GM21723 (cell line): ENCODE results near the gene IGFBP2.

Source experiments
- ATAC-seq: cut with Tn5 transposase; IDR thresholded peaks from one replicate; pipeline ENCODE4 v1.9.1; 2021; ENCODE audit warnings: mild to moderate bottlenecking, moderate library complexity; ENCODE audit not compliant: unreplicated experiment

IGFBP2 gene

DNA sequence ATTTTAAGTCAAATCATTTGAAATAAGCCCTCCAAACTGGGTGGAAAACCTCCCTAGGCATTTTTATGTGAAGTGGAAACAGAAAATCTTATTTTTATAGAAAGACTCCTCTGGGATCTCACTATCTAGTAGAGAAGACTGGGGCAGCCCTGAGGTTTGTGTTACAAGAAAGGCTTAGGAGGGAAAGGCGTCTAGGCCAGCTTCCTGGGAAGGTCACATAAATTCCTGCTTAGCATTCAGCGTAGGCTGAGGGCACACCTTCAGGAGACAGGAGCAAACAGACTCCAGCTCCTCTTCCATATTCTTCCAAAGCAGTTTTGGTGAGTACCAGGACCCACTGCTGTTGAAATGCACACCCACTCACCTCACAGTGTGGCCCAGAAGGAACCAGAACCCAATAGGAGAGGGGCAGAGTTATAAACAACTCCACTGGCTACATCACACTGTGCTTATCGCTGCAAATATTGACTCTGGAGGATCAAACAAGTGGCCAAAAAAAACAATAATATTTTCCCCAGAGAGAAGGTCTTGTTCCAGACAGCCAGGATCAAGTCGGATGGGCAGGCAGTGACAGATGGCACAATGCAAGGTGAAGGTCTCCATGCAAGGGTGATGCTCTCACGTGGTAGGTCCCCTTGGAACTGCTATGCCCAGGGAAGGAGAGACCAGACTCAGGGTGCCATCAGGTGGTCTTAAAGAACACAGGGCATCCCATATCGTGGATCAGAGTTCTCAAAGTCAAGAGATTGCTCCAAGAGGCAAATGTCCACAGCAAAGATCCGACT lies 17.7 kb upstream of the IGFBP2 start:
- ATAC-seq: no peak

DNA sequence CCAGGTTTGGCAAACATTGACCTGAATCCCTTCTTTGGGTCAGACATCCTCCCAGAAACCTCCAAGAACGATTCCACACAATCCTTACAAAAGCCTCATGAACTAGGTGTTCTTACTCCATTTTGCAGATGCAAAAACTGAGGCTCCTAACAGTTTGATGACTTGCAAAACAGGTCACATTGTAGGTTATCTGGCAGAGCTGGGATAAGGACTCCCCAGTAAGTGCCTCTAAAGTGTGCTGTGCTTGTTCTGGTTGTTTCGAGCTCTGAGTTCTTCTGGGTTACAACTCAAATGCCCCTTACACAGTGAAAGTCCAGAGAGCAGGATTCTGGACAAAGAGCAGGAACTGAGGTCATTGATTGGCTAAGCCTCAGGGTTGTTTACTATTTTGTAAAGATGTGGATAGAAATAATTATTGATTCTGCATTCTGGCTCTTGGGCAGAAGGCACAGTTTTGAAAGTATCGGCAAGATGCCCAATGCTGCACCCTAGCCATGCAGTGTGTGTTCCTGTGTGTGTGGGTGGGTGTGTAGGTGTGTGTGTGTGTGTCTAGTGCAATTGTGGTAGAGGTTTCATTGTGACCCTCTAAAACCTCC lies 17.0 kb upstream of the IGFBP2 start:
- ATAC-seq: no peak

DNA sequence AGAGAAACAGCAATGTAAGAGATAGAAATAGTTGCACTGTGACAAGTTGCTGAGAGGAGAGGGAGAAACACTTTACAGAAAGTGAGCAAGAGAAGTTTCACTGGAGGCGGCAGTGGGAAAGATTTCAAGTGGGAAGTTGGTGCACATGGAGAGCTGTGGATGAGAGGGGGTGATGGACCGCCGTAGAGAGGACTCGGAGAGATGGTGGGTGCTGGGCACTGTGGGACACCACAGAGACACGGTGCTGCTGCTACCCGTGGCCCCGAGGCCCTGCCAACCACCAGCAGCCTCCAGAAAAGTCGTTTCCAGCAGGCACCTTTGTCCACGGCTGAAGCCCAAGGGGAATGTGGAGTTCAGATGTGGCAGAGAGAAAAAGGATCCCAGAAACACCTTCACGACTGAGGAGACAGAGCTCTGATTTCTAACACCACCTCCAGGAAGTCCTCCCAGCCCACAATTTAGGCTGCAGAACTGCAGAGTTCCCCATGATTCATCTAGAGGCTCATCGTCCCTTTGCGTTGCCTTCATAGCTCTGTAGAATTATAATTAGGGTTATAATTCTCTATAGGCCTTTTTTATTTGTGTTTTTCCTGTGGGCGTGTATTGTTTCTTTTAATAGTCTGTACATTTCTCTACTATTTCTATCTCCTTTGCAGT lies 15.9 kb upstream of the IGFBP2 start:
- ATAC-seq: no peak

DNA sequence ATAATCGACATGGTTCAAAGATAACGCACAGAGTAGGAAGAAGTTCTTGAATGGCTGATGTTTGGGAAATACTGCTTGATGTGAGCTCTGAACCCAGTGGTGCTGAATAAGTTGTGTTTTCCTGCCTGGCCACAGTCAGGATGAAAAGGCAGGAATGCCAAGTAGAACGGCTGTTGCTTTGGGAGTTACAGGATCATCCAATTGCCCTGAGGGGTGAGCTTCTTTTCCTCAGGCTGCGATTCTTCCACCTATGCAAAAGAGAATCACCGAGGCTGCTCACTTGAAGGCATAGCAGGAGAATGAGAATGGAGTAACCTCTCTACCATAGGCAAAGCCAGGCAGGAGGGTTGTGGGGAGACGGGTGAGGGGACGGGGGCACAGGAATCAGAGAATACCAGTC lies 14.4 kb upstream of the IGFBP2 start:
- no peak for ATAC-seq

DNA sequence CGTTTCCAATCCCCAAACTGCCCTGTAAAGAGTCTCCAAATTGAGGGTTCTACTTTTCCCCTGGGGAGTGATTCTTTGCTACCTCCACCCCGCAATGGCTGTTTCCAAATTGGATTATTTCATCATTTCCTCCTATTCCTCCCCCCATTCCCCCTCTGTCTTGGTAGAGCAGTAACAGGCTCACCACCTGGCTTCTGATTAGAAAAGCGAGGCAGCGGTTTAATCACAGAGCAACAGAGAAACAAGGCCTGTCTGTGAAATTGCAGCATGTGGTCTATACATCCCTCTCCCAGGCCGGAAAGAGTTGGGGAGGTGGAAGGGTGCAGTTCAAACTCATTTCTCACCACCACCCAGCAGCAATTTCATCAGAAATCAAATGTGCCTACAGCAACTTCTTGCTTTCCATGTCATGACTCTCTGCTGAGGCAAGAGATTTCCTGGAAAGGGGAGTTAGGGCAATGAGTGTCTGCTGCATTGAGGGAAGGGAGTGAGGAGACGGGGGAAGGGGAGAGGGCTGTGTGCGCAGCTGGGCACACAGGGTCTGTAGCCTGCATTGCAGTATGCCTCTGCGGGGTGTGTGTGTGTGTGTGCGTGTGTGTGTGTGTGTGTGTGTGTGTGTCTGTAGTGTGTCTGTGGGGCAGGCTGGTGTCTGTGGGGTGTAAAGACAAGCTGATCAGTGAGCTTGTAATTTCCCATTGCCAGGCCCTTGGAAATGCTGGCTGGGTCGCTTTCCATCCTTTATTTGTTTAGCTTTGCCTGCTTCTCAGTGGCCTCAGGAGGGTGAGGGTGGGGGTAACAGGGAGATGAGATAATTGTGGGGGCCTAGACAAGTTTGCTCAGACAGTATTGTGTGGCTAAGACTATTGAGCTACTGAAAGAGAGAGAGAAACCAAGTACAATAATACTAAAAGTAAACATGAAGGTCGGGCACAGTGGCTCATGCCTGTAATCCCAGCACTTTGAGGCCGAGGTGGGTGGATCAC lies 13.5 kb upstream of the IGFBP2 start:
- no peak for ATAC-seq

DNA sequence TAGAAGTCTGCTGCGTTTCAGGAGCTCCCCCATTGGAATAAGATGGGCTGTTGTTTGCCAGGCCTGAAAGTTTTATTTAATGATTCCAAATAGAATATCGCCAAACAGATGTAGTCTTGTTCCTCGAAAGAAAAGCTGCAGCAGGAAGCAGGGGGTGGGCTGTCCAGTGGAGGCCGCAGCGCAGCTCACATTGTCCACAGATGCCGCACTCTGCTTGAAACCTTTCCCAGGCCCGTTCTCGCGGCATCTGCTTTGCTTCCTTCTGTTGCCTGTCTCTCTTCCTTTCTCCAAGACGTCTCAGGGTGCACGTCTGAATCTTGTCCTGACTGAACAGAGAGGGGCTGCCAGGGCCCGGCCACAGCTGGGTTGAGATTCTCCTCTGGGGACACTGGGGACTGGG lies 12.4 kb upstream of the IGFBP2 start:
- ATAC-seq: no peak

DNA sequence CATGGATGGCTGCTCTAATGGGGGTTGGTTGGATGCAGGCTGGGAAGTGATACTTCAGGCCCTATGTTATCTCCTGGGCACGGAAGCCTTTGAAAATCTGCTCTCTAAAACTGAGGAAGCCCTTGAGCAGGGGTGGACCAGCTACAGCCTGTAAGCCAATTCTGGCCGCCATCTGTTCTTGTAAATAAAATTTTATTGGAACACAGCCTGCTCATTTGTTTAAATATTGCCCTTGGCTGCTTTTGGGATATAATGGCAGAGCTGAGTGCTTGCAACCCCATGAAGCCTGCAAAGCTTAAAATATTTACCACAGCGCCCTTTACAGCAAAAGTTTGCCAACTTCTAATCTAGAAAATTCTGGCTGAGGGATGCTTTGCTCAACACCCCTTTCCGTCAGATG lies 11.9 kb upstream of the IGFBP2 start:
- no peak for ATAC-seq

DNA sequence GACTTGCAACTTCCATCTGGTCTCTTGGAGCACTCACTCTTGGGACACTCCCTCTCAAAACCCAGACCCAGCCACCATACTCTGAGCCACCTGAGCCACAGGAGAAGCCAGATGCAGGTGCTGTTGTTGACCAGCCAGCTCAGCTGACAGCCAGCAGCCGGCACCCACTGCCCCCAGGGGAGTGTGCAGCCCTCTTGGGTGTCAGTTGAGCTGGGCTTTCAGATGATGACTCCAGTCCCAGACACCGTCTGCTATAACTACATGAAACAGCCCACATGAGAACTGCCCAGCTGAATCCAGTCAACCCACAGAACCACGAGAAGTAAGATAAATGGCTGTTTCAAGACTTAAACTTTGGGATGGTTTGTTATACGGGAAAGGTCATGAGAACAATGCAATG lies 10.7 kb upstream of the IGFBP2 start:
- no peak for ATAC-seq

DNA sequence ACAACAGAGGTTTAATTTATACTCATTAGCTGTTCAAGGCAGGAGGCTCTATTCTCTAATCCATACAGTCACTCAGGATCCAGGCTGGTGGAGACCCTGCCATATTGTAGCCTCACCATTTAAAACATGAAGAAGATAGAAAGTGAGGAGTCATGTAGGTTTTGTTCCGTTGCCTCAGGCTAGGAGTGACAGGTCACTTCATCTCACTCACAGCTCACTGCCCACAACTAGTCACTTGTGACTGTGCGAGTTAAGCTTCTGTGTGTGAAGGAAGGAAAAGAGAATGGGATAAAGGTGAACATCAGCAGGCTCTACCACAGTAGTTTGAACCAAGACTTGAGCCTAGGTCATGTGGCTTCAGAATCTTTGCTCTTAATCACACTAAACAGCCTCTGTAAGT lies 9.0 kb upstream of the IGFBP2 start:
- ATAC-seq: no peak

DNA sequence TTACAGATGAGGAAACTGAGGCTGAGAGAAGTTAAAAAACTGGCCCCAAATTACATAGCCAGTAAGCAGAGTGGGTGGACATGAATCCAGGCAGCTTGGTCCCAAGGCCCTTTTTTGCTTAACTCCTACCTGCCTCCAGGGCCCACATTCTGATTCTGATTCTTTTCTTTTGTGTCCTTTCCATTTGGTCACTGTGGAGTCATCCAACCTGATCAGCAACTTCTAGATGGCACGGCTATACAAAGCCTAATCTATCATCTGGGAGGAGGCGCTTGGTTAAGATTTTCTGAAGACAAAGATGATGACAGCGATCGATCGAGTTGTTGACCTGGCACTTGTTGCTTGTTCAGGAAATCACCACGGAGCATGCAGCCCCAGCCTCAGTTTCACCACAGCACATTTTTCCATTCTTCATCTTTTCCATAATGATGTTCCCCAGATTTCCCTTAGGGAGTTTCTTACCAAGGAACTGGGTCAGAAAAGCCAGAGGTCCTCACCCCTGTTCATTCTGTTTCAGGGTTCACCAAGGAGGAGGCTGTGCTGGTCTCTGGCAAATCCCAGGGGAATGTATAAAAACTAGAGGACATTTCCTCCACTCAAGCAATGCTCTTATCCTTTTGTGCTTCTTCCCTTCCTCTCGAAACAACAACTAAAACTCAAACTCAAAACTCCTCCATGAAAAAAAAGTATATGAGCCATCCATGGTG lies 6.9 kb upstream of the IGFBP2 start:
- ATAC-seq: no peak

DNA sequence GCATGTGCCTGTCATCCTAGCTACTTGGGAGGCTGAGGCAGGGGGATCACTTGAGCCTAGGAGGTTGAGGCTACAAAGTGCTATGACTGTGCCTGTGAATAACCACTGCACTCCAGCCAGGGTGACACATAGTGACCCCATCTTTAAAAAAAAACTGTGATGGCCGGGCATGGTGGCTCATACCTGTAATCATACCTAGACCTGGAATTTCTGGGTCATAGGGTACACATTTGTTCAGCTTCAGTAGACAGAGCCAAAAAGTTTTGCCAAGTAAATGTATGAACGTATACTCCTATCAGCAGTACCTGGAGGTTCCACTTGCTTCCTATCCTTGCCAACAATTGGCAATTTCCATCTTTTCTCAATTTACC lies 6.4 kb upstream of the IGFBP2 start:
- ATAC-seq: no peak

DNA sequence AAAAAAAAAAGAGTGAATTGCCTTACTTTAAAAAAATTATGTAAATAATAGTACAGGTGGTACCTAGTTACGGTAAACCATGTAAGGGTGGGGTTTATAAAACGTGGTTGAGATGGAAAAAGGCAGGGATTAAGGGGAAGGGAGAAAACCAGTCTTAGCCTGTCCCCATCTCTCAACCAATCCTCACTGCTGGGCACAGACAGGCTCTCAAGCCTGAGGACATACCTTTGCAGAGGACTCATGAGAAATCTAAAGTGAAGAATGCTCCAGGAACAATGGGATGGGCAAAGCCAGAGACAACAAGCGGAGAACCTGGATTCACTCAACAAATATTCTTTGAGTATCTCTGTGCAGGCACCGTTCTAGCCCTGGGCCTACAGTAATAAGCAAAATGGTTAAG lies 3.4 kb upstream of the IGFBP2 start:
- ATAC-seq: no peak

DNA sequence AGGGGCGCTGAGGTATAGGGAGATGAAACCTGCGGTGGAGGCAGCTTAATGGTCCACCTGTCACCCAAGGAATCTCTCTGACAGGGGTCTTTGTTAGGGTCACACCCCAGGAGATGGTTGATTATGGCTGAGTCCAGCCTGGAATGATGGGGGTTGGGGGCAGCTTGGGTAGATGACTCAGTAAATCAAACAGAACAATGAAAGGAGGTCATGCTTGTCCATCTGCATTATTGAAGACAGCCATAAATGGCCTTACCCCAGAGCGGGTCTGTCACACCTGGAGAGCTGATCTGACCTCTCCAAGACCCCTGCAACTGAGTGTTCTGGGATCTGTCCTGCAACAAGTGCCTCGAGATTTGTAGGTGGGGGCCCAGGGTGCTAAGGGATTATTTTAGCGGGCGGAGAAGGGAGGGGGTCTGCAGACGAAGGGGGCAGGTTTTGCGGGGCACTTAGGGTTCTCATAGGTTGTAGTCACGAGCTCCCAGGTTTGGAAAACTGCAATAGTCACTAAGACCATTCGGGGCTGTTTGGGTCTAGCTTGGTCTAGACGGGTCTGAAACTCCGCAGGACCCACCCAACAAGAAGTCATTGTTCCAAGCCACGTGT lies 771 bp upstream of the IGFBP2 start:
- ATAC-seq: no peak

DNA sequence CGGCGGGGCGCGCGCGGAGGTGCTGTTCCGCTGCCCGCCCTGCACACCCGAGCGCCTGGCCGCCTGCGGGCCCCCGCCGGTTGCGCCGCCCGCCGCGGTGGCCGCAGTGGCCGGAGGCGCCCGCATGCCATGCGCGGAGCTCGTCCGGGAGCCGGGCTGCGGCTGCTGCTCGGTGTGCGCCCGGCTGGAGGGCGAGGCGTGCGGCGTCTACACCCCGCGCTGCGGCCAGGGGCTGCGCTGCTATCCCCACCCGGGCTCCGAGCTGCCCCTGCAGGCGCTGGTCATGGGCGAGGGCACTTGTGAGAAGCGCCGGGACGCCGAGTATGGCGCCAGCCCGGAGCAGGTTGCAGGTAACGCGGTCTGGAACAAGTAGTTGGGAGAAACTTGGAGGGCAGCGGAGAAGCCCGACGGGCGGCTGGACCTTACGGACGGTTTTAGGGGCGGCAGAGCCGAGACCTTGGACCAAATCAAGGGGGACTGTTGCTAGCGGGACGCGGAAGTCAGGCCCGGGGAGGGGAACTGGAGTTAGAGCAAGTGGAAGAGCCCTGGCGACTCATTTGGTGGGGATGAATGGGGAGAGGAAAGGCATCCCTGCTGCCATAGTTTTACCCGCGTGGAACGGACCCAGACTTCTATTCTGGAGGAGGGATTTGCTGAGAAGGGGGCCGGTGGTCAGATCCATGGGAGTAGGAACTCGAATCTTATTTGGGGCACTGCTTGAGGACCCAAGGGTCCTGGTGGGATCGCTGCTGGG lies 573 bp downstream of the IGFBP2 start:
- ATAC-seq: peak; percentile 30

DNA sequence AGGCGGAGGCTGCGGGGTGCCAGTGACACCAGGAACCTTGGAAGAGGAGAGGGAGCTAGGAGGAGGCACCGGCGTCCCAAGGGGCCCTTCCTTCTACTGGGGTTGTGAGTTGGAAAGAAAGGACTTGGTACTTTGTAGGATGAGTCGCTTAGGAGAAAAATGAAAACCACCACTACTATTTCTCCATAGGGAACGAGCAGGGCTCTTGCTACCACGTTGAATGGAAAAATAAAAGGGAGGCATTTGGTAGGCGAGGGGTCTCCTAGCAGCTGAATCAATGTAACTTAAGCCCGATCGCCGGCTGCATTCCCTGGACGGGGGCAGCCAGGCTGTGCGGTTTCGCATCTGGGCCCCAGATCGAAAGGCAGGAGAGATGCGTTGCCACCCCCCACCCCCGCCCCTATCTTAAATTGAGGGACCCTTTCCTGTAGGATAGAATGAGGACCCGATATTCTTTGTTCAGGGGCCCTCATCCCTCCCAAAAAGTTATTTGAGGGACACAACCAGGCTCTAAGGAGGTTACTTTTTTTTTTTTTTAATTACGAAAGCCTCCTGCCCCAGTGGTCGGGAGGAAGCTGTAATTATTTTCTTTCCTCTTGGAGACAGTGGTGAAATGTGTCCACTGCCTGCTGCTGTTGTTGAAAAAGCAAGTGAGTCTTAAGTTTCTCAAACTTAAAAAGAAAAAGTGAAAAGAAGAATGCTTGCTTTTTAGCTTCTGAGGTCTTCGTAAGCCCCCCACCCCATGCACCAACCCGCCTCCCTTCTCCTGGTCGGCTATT lies 1.3 kb downstream of the IGFBP2 start:
- no peak for ATAC-seq

DNA sequence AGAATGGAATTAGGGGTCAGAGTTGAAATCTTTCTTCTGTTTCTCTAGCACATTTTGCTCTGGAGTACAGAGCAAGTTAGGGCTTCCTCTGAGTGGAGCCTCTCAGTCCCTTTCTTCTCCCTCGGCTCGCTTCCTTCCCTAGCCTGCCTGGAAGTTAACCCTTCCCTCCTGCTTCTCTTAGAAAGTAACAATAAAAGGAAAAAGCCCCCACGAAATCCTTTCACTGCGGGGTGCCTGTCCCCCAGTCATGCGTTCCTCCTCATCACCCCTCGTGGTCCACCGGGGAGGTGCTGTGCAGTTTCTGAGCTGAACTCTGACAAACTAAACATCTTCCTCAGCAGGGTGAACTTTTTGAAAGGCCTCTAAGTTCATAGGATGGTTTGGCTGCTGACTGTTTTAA lies 2.0 kb downstream of the IGFBP2 start:
- ATAC-seq: no peak

DNA sequence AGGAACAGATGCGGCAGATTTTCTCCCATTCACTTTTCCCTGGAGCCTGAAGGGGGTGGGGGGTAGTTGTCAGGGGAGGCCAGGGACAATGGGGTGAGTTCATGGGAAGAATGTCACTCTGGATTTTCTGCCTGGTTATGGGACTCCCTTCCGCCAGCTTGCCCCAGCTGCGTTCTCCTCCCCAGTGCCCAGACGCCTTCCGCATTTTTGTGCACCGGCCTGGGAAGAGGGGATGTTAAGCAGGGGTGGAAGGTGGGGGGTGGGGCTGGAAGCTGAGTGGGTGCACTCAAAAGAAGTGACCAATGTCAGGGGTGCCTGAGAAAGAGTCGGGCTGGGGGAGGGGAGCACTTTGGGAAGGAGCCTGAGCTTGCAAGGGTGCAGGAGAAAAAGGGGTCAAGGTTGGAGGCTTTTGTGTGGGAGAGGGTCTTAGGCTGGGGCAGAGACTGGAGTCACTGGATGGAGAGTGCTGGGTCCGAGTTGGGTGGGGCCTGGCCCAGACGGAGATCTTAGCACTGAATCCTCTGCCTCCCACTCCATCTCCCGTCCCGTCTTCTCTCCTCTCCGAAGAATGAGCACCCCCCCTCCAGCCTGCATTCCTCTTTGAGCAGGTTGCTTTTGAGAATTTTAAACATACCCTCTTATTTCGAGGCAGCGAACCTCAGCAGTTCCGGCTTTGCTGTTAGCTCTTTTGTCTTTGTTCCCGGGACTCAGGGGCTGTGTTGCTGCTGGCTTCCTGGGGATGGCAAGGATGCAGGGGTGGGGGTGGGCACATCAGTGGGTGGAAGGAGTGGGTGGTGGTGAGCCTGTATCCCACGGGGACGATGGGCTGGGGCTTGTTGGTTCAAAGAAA lies 2.7 kb downstream of the IGFBP2 start:
- ATAC-seq: no peak
